MCF 10A (cell line): ENCODE data around the gene STIM2. TPM values are rescaled to one million over a fixed set of nuclear protein-coding genes. Genes with fewer than 3 reads are reported as not detected.

Experiments used
- BruUV-seq: library from RNA; stranded (reverse); fragments of 400-500 nt; replicated peaks from 2 replicates; lab custom pipeline; 2021; lab: Mats Ljungman, UMichigan
- CTCF ChIA-PET: fragments of 300-600 bp; sonication (Branson Sonifier 250); formaldehyde crosslinking; extraction: SDS; loops from one replicate; lab custom pipeline; 2021; ENCODE audit warnings: antibody characterized with exemption, inconsistent platforms; lab: Yijun Ruan, JAX
- POLR2A ChIA-PET: fragments of 300-600, 350-650 bp; sonication (Branson Sonifier 250); formaldehyde crosslinking; extraction: SDS; loops from one replicate; lab custom pipeline; 2020; ENCODE audit warnings: antibody characterized with exemption, inconsistent platforms; lab: Yijun Ruan, JAX
- DNase-seq: peaks from one replicate; pipeline ENCODE4 v3.0.0-alpha.2; 2018; ENCODE audit not compliant: unreplicated experiment
- H3K27ac Mint-ChIP-seq: one replicate; pipeline ENCODE4 v1.8.0; 2022; ENCODE audit warnings: mild to moderate bottlenecking, low read depth, mixed read lengths; ENCODE audit not compliant: unreplicated experiment
- H3K27me3 Mint-ChIP-seq: one replicate; pipeline ENCODE4 v1.8.0; 2022; ENCODE audit warnings: mixed read lengths; ENCODE audit not compliant: insufficient read depth, unreplicated experiment
- H3K36me3 Mint-ChIP-seq: one replicate; pipeline ENCODE4 v1.8.0; 2022; ENCODE audit warnings: mild to moderate bottlenecking, moderate library complexity, mixed read lengths; ENCODE audit not compliant: insufficient read depth, unreplicated experiment
- H3K4me1 Mint-ChIP-seq: one replicate; pipeline ENCODE4 v1.8.0; 2022; ENCODE audit warnings: mixed read lengths; ENCODE audit not compliant: insufficient read depth, unreplicated experiment
- H3K4me3 Mint-ChIP-seq: one replicate; pipeline ENCODE4 v1.8.0; 2022; ENCODE audit warnings: mild to moderate bottlenecking, moderate library complexity, mixed read lengths; ENCODE audit not compliant: unreplicated experiment
- H3K9me3 Mint-ChIP-seq: one replicate; pipeline ENCODE4 v1.8.0; 2022; ENCODE audit warnings: mixed read lengths; ENCODE audit not compliant: unreplicated experiment
- CTCF ChIP-seq: fragments of 200-600 bp; IDR thresholded peaks from one replicate; pipeline ENCODE4 v1.8.0; 2022; ENCODE audit warnings: antibody characterized with exemption, mild to moderate bottlenecking; ENCODE audit not compliant: unreplicated experiment
- intact Hi-C: fragments of 100-400 bp; cut with micrococcal nuclease; formaldehyde crosslinking; loops from 2 replicates; pipeline ENCODE4 v1.14.1; 2022
- total RNA-seq: library from RNA; stranded (reverse); gene quantifications from 2 replicates; pipeline ENCODE4 v1.2.3, GENCODE V29; 2022

The STIM2 gene
- total RNA-seq, 1 experiment from 2014 or later, result 18.5 TPM

- Mint-ChIP-seq H3K27me3 (no peaks in the 10 kb centered on the region), H3K4me1 (no peaks in the 10 kb centered on the region), H3K27ac (no peak overlapping the region), H3K36me3 (no peaks in the 10 kb centered on the region), H3K9me3 (no peaks in the 10 kb centered on the region), H3K4me3 (no peak overlapping the region)
- ChIA-PET CTCF (no interaction called here), POLR2A (interaction anchor here (1.2 kb wide), 1 partner anchor 13 kb away, joined by 3 read pairs; no protein-coding TSS in a partner anchor)
- no peak for TF ChIP-seq CTCF
- intact Hi-C loops, result no loop called here
- BruUV-seq, result no TSS peak
- DNase-seq, result no peak
Measured at GRCh38 chr4:26907731-26908599, 47.3 kb downstream of the STIM2 start.

DNA sequence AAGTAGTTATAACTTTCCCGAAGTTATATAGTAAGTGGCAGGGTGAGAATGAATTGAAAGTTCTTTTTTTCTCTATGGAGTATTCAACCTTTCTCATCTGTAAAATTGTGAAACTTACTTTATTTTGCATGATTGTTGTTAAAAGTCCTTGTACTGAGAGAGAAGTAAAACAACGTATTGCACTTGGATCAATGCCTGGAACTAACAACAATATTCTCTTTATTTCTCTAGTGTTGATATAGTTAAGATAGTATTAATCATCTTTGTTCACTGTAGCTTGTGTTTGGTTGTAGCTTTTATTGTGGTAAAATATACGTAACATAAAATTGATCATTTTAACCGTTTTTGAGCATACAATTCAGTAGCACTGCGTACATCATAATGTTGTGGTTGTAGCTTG lies 48.7 kb downstream of the STIM2 start:
- BruUV-seq, result no TSS peak
- Mint-ChIP-seq H3K4me3 (no peak overlapping the region), H3K36me3 (no peaks in the 10 kb centered on the region), H3K27ac (no peak overlapping the region), H3K9me3 (no peaks in the 10 kb centered on the region), H3K27me3 (no peaks in the 10 kb centered on the region), H3K4me1 (no peaks in the 10 kb centered on the region)
- no peak for DNase-seq
- intact Hi-C loops, result no loop called here
- no peak for TF ChIP-seq CTCF
- ChIA-PET CTCF (interaction anchor here (0.6 kb wide), 1 partner anchor 779 kb away, joined by 3 read pairs; no protein-coding TSS in a partner anchor), POLR2A (interaction anchor here (1.2 kb wide), 1 partner anchor 76 kb away, joined by 3 read pairs; no protein-coding TSS in a partner anchor)

DNA sequence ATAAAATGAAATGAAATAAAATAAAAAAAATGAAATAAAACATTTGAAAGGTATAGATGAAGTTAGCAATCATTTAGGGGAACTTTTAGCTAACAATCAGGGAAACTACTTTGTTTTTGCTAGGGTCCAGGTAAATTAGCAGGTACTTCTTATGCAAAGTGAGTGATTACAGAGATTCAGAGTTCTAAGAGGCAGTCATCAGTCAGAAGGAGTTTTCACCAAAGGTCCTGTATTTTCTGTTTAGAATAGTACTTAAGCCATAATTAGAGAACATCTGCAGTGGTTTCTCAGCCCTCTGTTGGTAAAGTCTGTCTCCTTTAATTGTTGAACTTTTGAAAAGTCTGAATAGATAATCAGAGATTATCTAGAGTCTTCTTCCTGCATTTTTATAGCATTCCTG lies 50.6 kb downstream of the STIM2 start:
- Mint-ChIP-seq H3K4me3 (no peak overlapping the region), H3K27ac (no peak overlapping the region), H3K36me3 (no peaks in the 10 kb centered on the region), H3K27me3 (no peaks in the 10 kb centered on the region), H3K4me1 (peaks cover 6% of the 10 kb centered on the region), H3K9me3 (no peaks in the 10 kb centered on the region)
- intact Hi-C loops, result no loop called here
- ChIA-PET CTCF (no interaction called here), POLR2A (no interaction called here)
- no peak for DNase-seq
- BruUV-seq, result no TSS peak
- no peak for TF ChIP-seq CTCF

GRCh38 chr4:26912069-26912468 lies 51.4 kb downstream of the STIM2 start:
- Mint-ChIP-seq H3K9me3 (no peaks in the 10 kb centered on the region), H3K27ac (no peak overlapping the region), H3K27me3 (no peaks in the 10 kb centered on the region), H3K4me1 (peaks cover 10% of the 10 kb centered on the region), H3K36me3 (no peaks in the 10 kb centered on the region), H3K4me3 (no peak overlapping the region)
- intact Hi-C loops, result no loop called here
- no TSS peak for BruUV-seq
- CTCF ChIA-PET, result no interaction called here
- DNase-seq, result no peak
- TF ChIP-seq CTCF, result no peak
- POLR2A ChIA-PET, result no interaction called here
